H1 (cell line): Measurements from ENCODE around the gene PPP1R12C. TPM values are rescaled to one million over a fixed set of nuclear protein-coding genes. Genes with fewer than 3 reads are reported as not detected.

Source experiments
- CTCF ChIA-PET: fragments of 300-600 bp; sonication (Branson Sonifier 250); formaldehyde crosslinking; loops from one replicate; lab custom pipeline; 2021; ENCODE audit not compliant: partially characterized antibody; lab: Charles Lee
- POLR2A ChIA-PET: fragments of 300-600 bp; sonication (Branson Sonifier 250); formaldehyde crosslinking; loops from one replicate; lab custom pipeline; 2021; ENCODE audit warnings: inconsistent platforms; ENCODE audit not compliant: partially characterized antibody; lab: Charles Lee
- DNase-seq, 2 experiments: peaks; one replicate each; pipeline versions ENCODE4 v3.0.0 to v3.0.0-alpha.2; 2010 to 2022; ENCODE audit warnings: low spot score in 2 of 2, low read depth in 1 of 2, mixed read lengths in 1 of 2
- FAIRE-seq: peaks from 2 replicates; lab custom pipeline; 2011; peaks lifted over from hg19 to GRCh38; lab: Jason Lieb, UNC
- H2AFZ ChIP-seq: 2 replicates; pipeline ENCODE4 v1.8.1; 2012; ENCODE audit warnings: low read length, inconsistent platforms
- H2AK5ac ChIP-seq: 2 replicates; pipeline ENCODE4 v1.6.1; 2013; ENCODE audit warnings: low read depth, low read length
- H2BK120ac ChIP-seq: replicated peaks from 2 replicates; pipeline ENCODE3; 2013; ENCODE audit warnings: low read depth, low read length, inconsistent platforms
- H2BK12ac ChIP-seq: 2 replicates; pipeline ENCODE4 v1.6.1; 2013; ENCODE audit warnings: low read depth, low read length
- H2BK15ac ChIP-seq: 2 replicates; pipeline ENCODE4 v1.6.1; 2013; ENCODE audit warnings: low read length
- H2BK20ac ChIP-seq: 2 replicates; pipeline ENCODE4 v1.6.1; 2013; ENCODE audit warnings: low read length
- H2BK5ac ChIP-seq: 2 replicates; pipeline ENCODE4 v1.6.1; 2013; ENCODE audit warnings: low read depth, low read length
- H3K14ac ChIP-seq: 2 replicates; pipeline ENCODE4 v1.6.1; 2013; ENCODE audit warnings: inconsistent platforms; ENCODE audit not compliant: insufficient read length
- H3K18ac ChIP-seq: 2 replicates; pipeline ENCODE4 v1.6.1; 2013; ENCODE audit warnings: low read length; ENCODE audit errors: extremely low read depth
- H3K23ac ChIP-seq: 2 replicates; pipeline ENCODE4 v1.6.1; 2013; ENCODE audit warnings: inconsistent platforms; ENCODE audit not compliant: insufficient read length
- H3K23me2 ChIP-seq: 2 replicates; pipeline ENCODE4 v1.6.1; 2013; ENCODE audit warnings: low read depth, low read length
- H3K27ac ChIP-seq: 2 replicates; pipeline ENCODE4 v1.6.1; 2011; ENCODE audit warnings: low read depth, low read length, inconsistent platforms
- H3K27me3 ChIP-seq, 4 experiments: replicated peaks in 1 of 4; 1 replicate in 1 of 4; 2 replicates in 3 of 4; pipeline versions ENCODE4 v1.6.1 to v1.8.1; 2011 to 2013; ENCODE audit warnings: low read length in 3 of 4, mild to moderate bottlenecking in 3 of 4, inconsistent platforms in 2 of 4, mixed read lengths in 2 of 4, moderate library complexity in 1 of 4; ENCODE audit not compliant: control insufficient read depth in 3 of 4, insufficient read depth in 3 of 4; ENCODE audit errors: extremely low read depth in 1 of 4
- H3K36me3 ChIP-seq, 4 experiments: 2 replicates each; pipeline versions ENCODE4 v1.6.1 to v1.8.1; 2011 to 2013; ENCODE audit warnings: mild to moderate bottlenecking in 4 of 4, low read length in 3 of 4, moderate library complexity in 2 of 4, control low read depth in 1 of 4, inconsistent platforms in 1 of 4; ENCODE audit not compliant: insufficient read depth in 4 of 4, control insufficient read depth in 2 of 4
- H3K4ac ChIP-seq: replicated peaks from 2 replicates; pipeline ENCODE3; 2013; ENCODE audit warnings: low read length, low read depth, mixed read lengths, inconsistent platforms; ENCODE audit not compliant: insufficient read length
- H3K4me1 ChIP-seq, 4 experiments: replicated peaks in 1 of 4; 1 replicate in 1 of 4; 2 replicates in 3 of 4; pipeline versions ENCODE4 v1.6.1 to v1.8.1; 2011 to 2013; ENCODE audit warnings: low read length in 3 of 4, inconsistent platforms in 2 of 4, mixed read lengths in 1 of 4; ENCODE audit not compliant: insufficient read depth in 4 of 4, control insufficient read depth in 3 of 4
- H3K4me2 ChIP-seq, 2 experiments: 2 replicates each; pipeline versions ENCODE4 v1.6.1 to v1.8.1; 2011 to 2013; ENCODE audit warnings: low read depth in 2 of 2, low read length in 2 of 2, control low read depth in 1 of 2, inconsistent platforms in 1 of 2, mild to moderate bottlenecking in 1 of 2; ENCODE audit not compliant: insufficient read depth in 1 of 2
- H3K4me3 ChIP-seq, 4 experiments: fragments of 200-600, 300-600 bp in 1 of 4; sonication (generic), shearing (Covaris generic), sonication (Bioruptor Twin) in 1 of 4; 2 replicates each; pipeline versions ENCODE4 v1.5.1 to v1.8.1; 2011 to 2016; ENCODE audit warnings: low read length in 4 of 4, low read depth in 3 of 4, control low read depth in 2 of 4, inconsistent platforms in 2 of 4, mild to moderate bottlenecking in 2 of 4, mixed read lengths in 1 of 4, moderate library complexity in 1 of 4; ENCODE audit not compliant: insufficient read depth in 2 of 4; ENCODE audit errors: extremely low read depth in 1 of 4
- H3K56ac ChIP-seq: replicated peaks from 2 replicates; pipeline ENCODE3; 2013; ENCODE audit warnings: low read depth, mild to moderate bottlenecking, mixed read lengths, low read length, inconsistent platforms; ENCODE audit not compliant: insufficient read length
- H3K79me1 ChIP-seq: 2 replicates; pipeline ENCODE4 v1.6.1; 2013; ENCODE audit warnings: low read depth, low read length, control low read depth
- H3K79me2 ChIP-seq, 2 experiments: 2 replicates each; pipeline versions ENCODE4 v1.6.1 to v1.8.1; 2012 to 2013; ENCODE audit warnings: low read length in 2 of 2, mild to moderate bottlenecking in 2 of 2, inconsistent platforms in 1 of 2; ENCODE audit not compliant: insufficient read depth in 2 of 2, control insufficient read depth in 1 of 2
- H3K9ac ChIP-seq, 4 experiments: replicated peaks in 1 of 4; 1 replicate in 1 of 4; 2 replicates in 3 of 4; pipeline versions ENCODE4 v1.6.1 to v1.8.1; 2011 to 2013; ENCODE audit warnings: low read depth in 3 of 4, low read length in 3 of 4, control low read depth in 2 of 4, mild to moderate bottlenecking in 2 of 4, moderate library complexity in 2 of 4, inconsistent platforms in 1 of 4; ENCODE audit errors: extremely low read depth in 1 of 4
- H3K9me3 ChIP-seq, 2 experiments: 2 replicates each; pipeline versions ENCODE4 v1.6.1 to v1.8.1; 2012 to 2013; ENCODE audit warnings: mild to moderate bottlenecking in 2 of 2, moderate library complexity in 2 of 2, control low read depth in 1 of 2, inconsistent platforms in 1 of 2, low read depth in 1 of 2, low read length in 1 of 2, mixed read lengths in 1 of 2; ENCODE audit not compliant: insufficient read depth in 2 of 2
- H4K20me1 ChIP-seq, 2 experiments: replicated peaks in 1 of 2; 2 replicates each; pipeline versions ENCODE3 to v1.8.1; 2011 to 2013; ENCODE audit warnings: inconsistent platforms in 2 of 2, low read length in 2 of 2, mild to moderate bottlenecking in 1 of 2; ENCODE audit not compliant: insufficient read depth in 2 of 2, control insufficient read depth in 1 of 2
- H4K5ac ChIP-seq: 2 replicates; pipeline ENCODE4 v1.6.1; 2013; ENCODE audit warnings: low read length, low read depth, mixed read lengths, inconsistent platforms; ENCODE audit not compliant: insufficient read length
- H4K8ac ChIP-seq: 2 replicates; pipeline ENCODE4 v1.8.0; 2013; ENCODE audit warnings: mild to moderate bottlenecking, moderate library complexity, low read length, inconsistent platforms; ENCODE audit not compliant: insufficient read depth; ENCODE audit errors: extremely low read depth
- H4K91ac ChIP-seq: replicated peaks from 2 replicates; pipeline ENCODE3; 2013; ENCODE audit warnings: low read length, mixed read lengths, inconsistent platforms; ENCODE audit not compliant: insufficient read length
- ASH2L ChIP-seq: fragments of 200-600, 300-600 bp; sonication (generic); IDR thresholded peaks from one replicate; pipeline ENCODE4 v1.7.1; 2017; ENCODE audit warnings: low read length
- BACH1 ChIP-seq: IDR thresholded peaks from 2 replicates; pipeline ENCODE4 v1.6.1; 2012; ENCODE audit warnings: low read length, improper control_type of control experiment
- CBX8 ChIP-seq: fragments of 300-800, 300-1000 bp; sonication (generic); IDR thresholded peaks from 2 replicates; pipeline ENCODE4 v1.7.1; 2016; ENCODE audit warnings: low read depth, low read length, borderline replicate concordance
- GABPA ChIP-seq: IDR thresholded peaks from 2 replicates; pipeline ENCODE4 v1.6.1; 2011; ENCODE audit warnings: mild to moderate bottlenecking, low read length, moderate library complexity, borderline replicate concordance; ENCODE audit not compliant: insufficient read depth
- GTF2F1 ChIP-seq: IDR thresholded peaks from 2 replicates; pipeline ENCODE4 v1.6.1; 2012; ENCODE audit warnings: low read depth, low read length, improper control_type of control experiment, borderline replicate concordance
- JUN ChIP-seq: IDR thresholded peaks from 2 replicates; pipeline ENCODE4 v1.6.1; 2011; ENCODE audit warnings: low read depth, mild to moderate bottlenecking, improper control_type of control experiment, low read length
- JUND ChIP-seq: IDR thresholded peaks from 2 replicates; pipeline ENCODE4 v1.6.1; 2011; ENCODE audit warnings: mild to moderate bottlenecking, improper control_type of control experiment, low read length
- KDM1A ChIP-seq: fragments of 200-600, 300-600 bp; sonication (generic); IDR thresholded peaks from 2 replicates; pipeline ENCODE4 v1.7.1; 2016; ENCODE audit warnings: mild to moderate bottlenecking, low read length, borderline replicate concordance
- POU5F1 ChIP-seq: IDR thresholded peaks from 2 replicates; pipeline ENCODE4 v1.6.1; 2011; ENCODE audit warnings: low read depth, mild to moderate bottlenecking, low read length, moderate library complexity
- RXRA ChIP-seq: IDR thresholded peaks from 2 replicates; pipeline ENCODE4 v1.6.1; 2011; ENCODE audit warnings: low read depth, mild to moderate bottlenecking, low read length, moderate library complexity; ENCODE audit not compliant: insufficient read depth
- SP4 ChIP-seq: IDR thresholded peaks from 2 replicates; pipeline ENCODE4 v1.6.1; 2012; ENCODE audit warnings: low read length, inconsistent platforms
- TAF7 ChIP-seq: optimal IDR thresholded peaks from 2 replicates; pipeline ENCODE3; 2011; ENCODE audit warnings: low read depth, mild to moderate bottlenecking, inconsistent platforms, low read length, moderate library complexity, borderline replicate concordance
- WGBS, 2 experiments: shearing (Covaris generic) in 1 of 2; methylation state at CpG; one replicate each; pipeline versions ENCODE4 v1.1.6 to v1.1.7; 2013 to 2015; ENCODE audit warnings: low lambda C conversion rate in 2 of 2, mixed read lengths in 2 of 2, inconsistent platforms in 1 of 2, low coverage in 1 of 2, missing lambda C conversion rate in 1 of 2; ENCODE audit not compliant: insufficient replicate concordance in 2 of 2, insufficient coverage in 1 of 2, insufficient read length in 1 of 2; ENCODE audit errors: extremely low coverage in 1 of 2, missing lambda C conversion rate in 1 of 2; 5-methylcytosine and 5-hydroxymethylcytosine counted together
- polyA plus RNA-seq, 7 experiments: library from polyadenylated mRNA; depleted of rRNA in 3 of 7; stranded (reverse) in 5 of 7; unstranded in 2 of 7; fragments of >200 nt in 5 of 7; fragments of 200-250 nt in 2 of 7; gene quantifications; 1 replicate in 5 of 7; 2 replicates in 1 of 7; 4 replicates in 1 of 7; pipeline versions ENCODE4 v1.2.1 to v1.2.3, GENCODE V29; 2011 to 2013; ENCODE audit warnings: missing spikeins in 2 of 7, mixed read lengths in 2 of 7
- total RNA-seq: library from RNA; stranded (reverse); fragmentation: NEBNext Ultra II Directional; extraction: Animal tissue kit (Norgen Biotek cat#: 25700); gene quantifications from 2 replicates; pipeline ENCODE4 v1.2.1, GENCODE V29; 2021

The PPP1R12C gene
- total and polyA plus RNA-seq, 2 of the 8 experiments (the other 6 are each of a cell fraction or from before 2014, with no cell fraction given), result 31.7 to 71.5 TPM

DNA sequence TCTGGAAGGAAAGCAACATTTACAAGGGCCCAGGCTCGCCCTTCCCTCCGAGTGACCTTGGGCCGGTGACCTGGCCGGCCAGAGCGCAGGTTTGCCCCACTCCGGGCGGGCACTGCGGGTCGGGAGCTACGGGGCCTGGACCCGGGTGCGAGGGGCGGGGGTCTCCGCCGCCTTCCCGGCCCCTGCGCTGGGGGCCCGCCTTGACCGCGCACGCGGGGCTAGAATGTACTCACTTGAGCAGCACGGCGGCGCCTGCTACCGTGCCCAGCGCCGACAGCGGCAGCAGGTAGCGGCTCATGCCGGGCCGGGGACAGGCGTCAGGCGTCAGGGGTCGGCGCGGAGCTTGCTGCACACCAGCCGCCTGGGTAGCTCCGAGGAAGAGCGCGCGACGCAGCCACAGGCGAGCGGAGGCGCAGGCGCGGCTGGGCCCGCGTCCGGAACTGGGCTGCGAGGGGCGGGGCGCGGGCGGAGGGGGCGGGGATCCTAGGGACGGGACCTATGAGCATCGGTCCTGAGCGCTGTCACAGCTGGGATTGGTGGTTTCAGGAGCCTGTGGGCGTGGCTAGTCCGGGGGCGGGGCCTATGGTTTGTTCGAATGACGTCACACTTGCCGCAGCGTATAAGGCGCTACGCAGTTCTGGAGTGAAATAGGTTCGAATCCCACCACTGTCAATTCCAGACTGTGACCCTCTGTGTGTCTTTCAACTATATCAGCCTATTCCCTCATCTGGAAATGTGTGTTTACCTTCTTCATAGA is 54.5 kb downstream of the PPP1R12C start, which contains the start of gene RDH13:
RDH13 (minus strand) TSS at position 414 of the 757 bp plus-strand sequence; CDS start at position 298, 116 bp downstream.
- H4K8ac ChIP-seq, result no peak within 1 kb of the TSS
- no peak within 1 kb of the TSS for H2BK120ac ChIP-seq
- no peak within 1 kb of the TSS for H2BK15ac ChIP-seq
- H4K5ac ChIP-seq, result no peak within 1 kb of the TSS
- H2AK5ac ChIP-seq, result no peak within 1 kb of the TSS
- H2BK5ac ChIP-seq, result no peak within 1 kb of the TSS
- FAIRE-seq (peak; percentile 68), DNase-seq (peak; percentile 90 to 100)
- H3K27ac ChIP-seq, result no peak within 1 kb of the TSS
- H3K23ac ChIP-seq, result no peak within 1 kb of the TSS
- 0 out of 4 replicates have a peak, but pooled peaks cover 0 to 5% of the 10 kb centered on the region in 2 experiments for H3K79me2 ChIP-seq
- peaks cover 0 to 4% (median 2%) of the 10 kb centered on the region in 4 experiments; a peak in 4 of 7 replicates for H3K4me1 ChIP-seq
- peaks cover 4% of the 10 kb centered on the region; the same call in 1 of the 2 replicates for H3K79me1 ChIP-seq
- no peak within 1 kb of the TSS for H3K4ac ChIP-seq
- peak within 1 kb of the TSS; percentile 77 to 93 for H3K4me2 ChIP-seq
- no peak within 1 kb of the TSS for H2AFZ ChIP-seq
- ChIA-PET CTCF (interaction anchor here (1.2 to 1.4 kb wide), 2 partner anchors 24 to 182 kb away, joined by 3 to 4 read pairs; no protein-coding TSS in a partner anchor), POLR2A (interaction anchor here (0.6 to 1.6 kb wide), 7 partner anchors 9 to 631 kb away, joined by 3 to 6 read pairs (median 4); partner anchors contain the start of gene EPS8L1)
- H3K9me3 ChIP-seq, result no peaks in the 10 kb centered on the region; a peak in 1 of 4 replicates
- H4K20me1 ChIP-seq, result peaks cover 0 to 8% of the 10 kb centered on the region in 2 experiments
- peak within 1 kb of the TSS; percentile 73 to 98 (median 76) for H3K4me3 ChIP-seq
- WGBS, 2 experiments, result 3% methylated on average over 48 of the region's 70 CpGs; no CpG with 5 or more reads in 1 of the 2 experiments
- peak within 1 kb of the TSS; percentile 69 for H3K56ac ChIP-seq
- no peak within 1 kb of the TSS for H3K14ac ChIP-seq
- H4K91ac ChIP-seq, result no peak within 1 kb of the TSS
- H2BK12ac ChIP-seq, result peak within 1 kb of the TSS; percentile 68; the same call in 1 of the 2 replicates
- H3K36me3 ChIP-seq, result peaks cover 0 to 9% (median 3%) of the 10 kb centered on the region in 4 experiments; a peak in 5 of 8 replicates
- no peak within 1 kb of the TSS for H2BK20ac ChIP-seq
- peaks cover 2% of the 10 kb centered on the region; the same call in 1 of the 2 replicates for H3K23me2 ChIP-seq
- H3K9ac ChIP-seq, result peak within 1 kb of the TSS; percentile 58 to 87 (median 64); a peak in 6 of 7 replicates
- peaks cover 10 to 35% (median 29%) of the 10 kb centered on the region in 4 experiments for H3K27me3 ChIP-seq
- H3K18ac ChIP-seq, result no peak within 1 kb of the TSS
- no peak for TF ChIP-seq TAF7
- no peak for TF ChIP-seq RXRA
- TF ChIP-seq SP4, result no peak
- TF ChIP-seq BACH1, result no peak
- TF ChIP-seq JUND, result peak; percentile 94
- TF ChIP-seq CBX8, result no peak
- TF ChIP-seq JUN, result peak; percentile 76
- TF ChIP-seq GABPA, result no peak
- TF ChIP-seq ASH2L, result no peak
- TF ChIP-seq KDM1A, result no peak
- no peak for TF ChIP-seq GTF2F1
- no peak for TF ChIP-seq POU5F1
